ENCODE results near the gene PSTPIP2. TPM values are rescaled to one million over a fixed set of nuclear protein-coding genes. Genes with fewer than 3 reads are reported as not detected.

PSTPIP2 gene
- total RNA-seq, 2 donors from 2014 or later = 7.0 to 21.1 TPM

DNA sequence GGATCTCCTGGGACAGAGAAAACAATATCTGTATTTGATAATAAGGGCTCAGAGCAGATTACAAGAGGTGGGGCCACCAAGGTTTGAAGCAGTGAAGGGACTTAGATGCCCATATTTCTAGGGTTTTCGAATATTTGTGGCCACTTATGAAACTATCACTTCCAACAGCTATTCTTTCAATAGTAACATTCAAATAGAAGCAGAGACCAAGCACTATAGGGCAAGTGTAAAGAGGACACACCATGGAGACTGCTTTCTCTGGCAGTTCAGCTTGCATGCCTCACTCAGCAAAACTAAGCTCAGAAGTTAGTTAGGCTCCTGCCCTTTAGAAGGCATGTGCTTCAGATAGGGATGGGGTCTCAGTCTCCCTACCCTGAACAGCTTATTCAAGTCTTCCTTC, 10.3 kb downstream of the PSTPIP2 start:
- TF ChIP-seq, protein P1, sequence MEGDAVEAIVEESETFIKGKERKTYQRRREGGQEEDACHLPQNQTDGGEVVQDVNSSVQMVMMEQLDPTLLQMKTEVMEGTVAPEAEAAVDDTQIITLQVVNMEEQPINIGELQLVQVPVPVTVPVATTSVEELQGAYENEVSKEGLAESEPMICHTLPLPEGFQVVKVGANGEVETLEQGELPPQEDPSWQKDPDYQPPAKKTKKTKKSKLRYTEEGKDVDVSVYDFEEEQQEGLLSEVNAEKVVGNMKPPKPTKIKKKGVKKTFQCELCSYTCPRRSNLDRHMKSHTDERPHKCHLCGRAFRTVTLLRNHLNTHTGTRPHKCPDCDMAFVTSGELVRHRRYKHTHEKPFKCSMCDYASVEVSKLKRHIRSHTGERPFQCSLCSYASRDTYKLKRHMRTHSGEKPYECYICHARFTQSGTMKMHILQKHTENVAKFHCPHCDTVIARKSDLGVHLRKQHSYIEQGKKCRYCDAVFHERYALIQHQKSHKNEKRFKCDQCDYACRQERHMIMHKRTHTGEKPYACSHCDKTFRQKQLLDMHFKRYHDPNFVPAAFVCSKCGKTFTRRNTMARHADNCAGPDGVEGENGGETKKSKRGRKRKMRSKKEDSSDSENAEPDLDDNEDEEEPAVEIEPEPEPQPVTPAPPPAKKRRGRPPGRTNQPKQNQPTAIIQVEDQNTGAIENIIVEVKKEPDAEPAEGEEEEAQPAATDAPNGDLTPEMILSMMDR (IDR thresholded peaks at IDR 0.05) = no peak
- TF ChIP-seq POLR2A (IDR thresholded peaks at IDR 0.05) (no peak), POLR2AphosphoS5 (IDR thresholded peaks at IDR 0.05) (no peak)
- intact Hi-C loops (cut with DNase I) = no loop called here
- no peak for DNase-seq (ENCODE audit: low spot score)
- 100% methylated on average over 1 of the region's 1 CpG for WGBS
- Histone ChIP-seq H3K27me3 (replicated peaks; ENCODE audit: insufficient read depth) (no peaks in the 10 kb centered on the region), H3K4me1 (replicated peaks) (no peaks in the 10 kb centered on the region), H3K36me3 (no peaks in the 10 kb centered on the region), H3K9me3 (no peaks in the 10 kb centered on the region), H3K4me3 (no peak overlapping the region), H3K27ac (no peak overlapping the region)

GRCh38 chr18:46061387-46061786, 10.7 kb downstream of the PSTPIP2 start:
- no peak overlapping the region for H3K4me3 ChIP-seq
- DNase-seq (ENCODE audit: low spot score) = no peak
- no peak overlapping the region for H3K27ac ChIP-seq
- H3K4me1 ChIP-seq (replicated peaks) = no peaks in the 10 kb centered on the region
- intact Hi-C loops (cut with DNase I) = no loop called here
- WGBS = 97% methylated on average over 3 of the region's 3 CpGs
- H3K36me3 ChIP-seq = no peaks in the 10 kb centered on the region
- TF ChIP-seq, protein P1 (IDR thresholded peaks at IDR 0.05) = no peak
- TF ChIP-seq POLR2AphosphoS5 (IDR thresholded peaks at IDR 0.05) (no peak), POLR2A (IDR thresholded peaks at IDR 0.05) (no peak)
- no peaks in the 10 kb centered on the region for H3K27me3 ChIP-seq (replicated peaks; ENCODE audit: insufficient read depth)
- H3K9me3 ChIP-seq = no peaks in the 10 kb centered on the region

DNA sequence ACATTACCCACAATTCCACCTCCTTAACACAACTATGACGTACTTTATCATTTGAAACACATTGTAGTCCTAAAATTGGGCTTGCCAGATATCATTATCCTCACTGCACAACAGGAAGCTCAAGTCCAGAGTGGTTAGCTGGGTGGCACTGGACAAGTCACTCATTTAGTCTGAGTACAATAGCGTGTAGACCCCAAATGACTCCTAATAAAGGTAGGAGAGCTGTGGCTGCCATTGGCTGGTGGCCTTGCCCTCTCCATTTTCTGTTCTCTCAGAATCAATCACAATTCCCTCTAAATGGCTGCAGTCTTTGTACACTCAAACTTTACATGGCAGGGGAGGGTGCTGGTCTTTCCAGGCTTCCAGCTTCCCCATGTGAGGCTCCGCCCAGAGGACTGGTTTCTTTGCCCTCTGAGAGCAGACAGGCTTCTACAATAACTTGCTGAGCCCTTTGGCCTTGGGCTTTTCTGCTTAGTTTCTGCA, 11.7 kb downstream of the PSTPIP2 start:
- WGBS = 96% methylated on average over 3 of the region's 3 CpGs
- TF ChIP-seq POLR2AphosphoS5 (IDR thresholded peaks at IDR 0.05) = no peak
- TF ChIP-seq, protein P1 (IDR thresholded peaks at IDR 0.05) = no peak
- no peak for TF ChIP-seq POLR2A (IDR thresholded peaks at IDR 0.05)
- DNase-seq (ENCODE audit: low spot score) = no peak
- H3K9me3 ChIP-seq = no peaks in the 10 kb centered on the region
- H3K36me3 ChIP-seq = no peaks in the 10 kb centered on the region
- no peak overlapping the region for H3K4me3 ChIP-seq
- H3K27ac ChIP-seq = no peak overlapping the region
- intact Hi-C loops (cut with DNase I) = no loop called here
- no peaks in the 10 kb centered on the region for H3K4me1 ChIP-seq (replicated peaks)
- H3K27me3 ChIP-seq (replicated peaks; ENCODE audit: insufficient read depth) = no peaks in the 10 kb centered on the region

GRCh38 chr18:46055838-46056230, 16.2 kb downstream of the PSTPIP2 start:
- no peak for DNase-seq (ENCODE audit: low spot score)
- Histone ChIP-seq H3K27ac (no peak overlapping the region), H3K27me3 (replicated peaks; ENCODE audit: insufficient read depth) (no peaks in the 10 kb centered on the region), H3K36me3 (no peaks in the 10 kb centered on the region), H3K9me3 (no peaks in the 10 kb centered on the region), H3K4me1 (replicated peaks) (no peaks in the 10 kb centered on the region), H3K4me3 (no peak overlapping the region)
- TF ChIP-seq POLR2AphosphoS5 (IDR thresholded peaks at IDR 0.05) (no peak), POLR2A (IDR thresholded peaks at IDR 0.05) (no peak)
- TF ChIP-seq, protein P1 (IDR thresholded peaks at IDR 0.05) = no peak
- 47% methylated on average over 4 of the region's 4 CpGs for WGBS
- intact Hi-C loops (cut with DNase I) = no loop called here

GRCh38 chr18:46054956-46055837, 16.9 kb downstream of the PSTPIP2 start:
- no peaks in the 10 kb centered on the region for H3K36me3 ChIP-seq
- H3K27ac ChIP-seq = no peak overlapping the region
- no peaks in the 10 kb centered on the region for H3K27me3 ChIP-seq (replicated peaks; ENCODE audit: insufficient read depth)
- no peak overlapping the region for H3K4me3 ChIP-seq
- 66% methylated on average over 6 of the region's 6 CpGs for WGBS
- intact Hi-C loops (cut with DNase I) = no loop called here
- H3K4me1 ChIP-seq (replicated peaks) = no peaks in the 10 kb centered on the region
- no peaks in the 10 kb centered on the region for H3K9me3 ChIP-seq
- TF ChIP-seq POLR2AphosphoS5 (IDR thresholded peaks at IDR 0.05) (no peak), POLR2A (IDR thresholded peaks at IDR 0.05) (no peak)
- TF ChIP-seq, protein P1 (IDR thresholded peaks at IDR 0.05) = no peak
- DNase-seq (ENCODE audit: low spot score) = no peak

Data from prostate gland (tissue), 2 donors.